Body of pancreas (tissue), 4 donors: Measurements from ENCODE around the gene NAGPA.
"Not testable (repeated sequence)": the region's sequence is repeated elsewhere in the genome, so short reads cannot be mapped to it uniquely, and the experiment has no call there.

Source experiments
- CTCF ChIP-seq, 7 experiments: fragments of 450-650 bp in 4 of 7; fragments of 200-600 bp in 3 of 7; sonication (generic) in 3 of 7; IDR thresholded peaks; one replicate each; pipeline ENCODE4 v1.5.1; 2016 to 2019; ENCODE audit warnings: antibody characterized with exemption in 7 of 7
- POLR2A ChIP-seq, 3 donors: fragments of 450-650 bp; IDR thresholded peaks; one replicate each; pipeline ENCODE4 v1.6.1; 2016; ENCODE audit warnings: antibody characterized with exemption in 3 of 3, mild to moderate bottlenecking in 2 of 3

DNA sequence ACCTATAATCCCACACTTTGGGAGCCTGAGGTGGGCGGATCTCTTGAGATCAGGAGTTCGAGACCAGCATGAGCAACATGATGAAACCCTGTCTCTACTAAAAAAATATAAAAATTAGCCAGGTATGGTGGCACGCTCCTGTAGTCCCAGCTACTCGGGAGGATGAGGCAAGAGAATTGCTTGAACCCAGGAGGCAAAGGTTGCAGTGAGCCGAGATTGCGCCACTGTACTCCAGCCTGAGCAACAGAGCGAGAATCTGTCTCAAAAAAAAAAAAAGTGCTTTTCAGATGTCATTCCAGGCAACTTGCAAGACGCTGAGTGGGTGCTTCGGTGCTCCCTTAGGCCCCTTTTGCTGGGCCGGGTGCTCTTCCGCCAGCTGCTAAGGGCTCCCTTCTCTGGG is 10.8 kb upstream of the NAGPA start:
- TF ChIP-seq POLR2A, CTCF (IDR thresholded peaks at IDR 0.05): not testable (repeated sequence)
